Skin epidermis (tissue), 12 donors: ENCODE measurements around the gene GAPDH.
A peak's percentile ranks its signal among the peaks of the same experiment; 100 is the strongest.
"Not testable (repeated sequence)": the region's sequence is repeated elsewhere in the genome, so short reads cannot be mapped to it uniquely, and the experiment has no call there.

Source experiments
- H3K27ac ChIP-seq, 21 experiments: fragments of 200-600 bp; sonication (generic) in 11 of 21; one replicate each; pipeline ENCODE4 v1.5.0; 2020; ENCODE audit warnings: mild to moderate bottlenecking in 3 of 21, inconsistent platforms in 2 of 21, moderate library complexity in 2 of 21
- H3K4me3 ChIP-seq, 7 experiments: fragments of 200-600 bp; sonication (generic) in 2 of 7; one replicate each; pipeline ENCODE4 v1.5.0; 2020; ENCODE audit warnings: inconsistent platforms in 2 of 7, mild to moderate bottlenecking in 2 of 7, moderate library complexity in 1 of 7

Gene GAPDH

GRCh38 chr12:6533923-6534694 is at the start of gene GAPDH:
Gene GAPDH (plus strand): TSS chr12:6534517. CDS start chr12:6534833, 316 bp downstream.
- peak within 1 kb of the TSS; percentile 77 to 99 (median 96) for H3K27ac ChIP-seq
- peak within 1 kb of the TSS; percentile 69 to 100 (median 94) for H3K4me3 ChIP-seq

- Histone ChIP-seq H3K27ac (no peak overlapping the region), H3K4me3 (no peak overlapping the region)
Measured at GRCh38 chr12:6488240-6488639, 46.1 kb upstream of the GAPDH start.

- H3K4me3 ChIP-seq: no peak overlapping the region
- H3K27ac ChIP-seq: no peak overlapping the region
Measured at GRCh38 chr12:6489449-6489848, 44.9 kb upstream of the GAPDH start.

GRCh38 chr12:6490673-6491072 is 43.6 kb upstream of the GAPDH start:
- not testable (repeated sequence) for H3K27ac ChIP-seq, H3K4me3 ChIP-seq

GRCh38 chr12:6492838-6493496 is 41.4 kb upstream of the GAPDH start, which contains the start of gene MRPL51:
Gene MRPL51 (minus strand): TSS chr12:6493262. CDS start chr12:6493136, 126 bp downstream.
- peak within 1 kb of the TSS; percentile 65 to 82 (median 68) for H3K4me3 ChIP-seq
- peak within 1 kb of the TSS; percentile 66 to 97 (median 92) for H3K27ac ChIP-seq

DNA sequence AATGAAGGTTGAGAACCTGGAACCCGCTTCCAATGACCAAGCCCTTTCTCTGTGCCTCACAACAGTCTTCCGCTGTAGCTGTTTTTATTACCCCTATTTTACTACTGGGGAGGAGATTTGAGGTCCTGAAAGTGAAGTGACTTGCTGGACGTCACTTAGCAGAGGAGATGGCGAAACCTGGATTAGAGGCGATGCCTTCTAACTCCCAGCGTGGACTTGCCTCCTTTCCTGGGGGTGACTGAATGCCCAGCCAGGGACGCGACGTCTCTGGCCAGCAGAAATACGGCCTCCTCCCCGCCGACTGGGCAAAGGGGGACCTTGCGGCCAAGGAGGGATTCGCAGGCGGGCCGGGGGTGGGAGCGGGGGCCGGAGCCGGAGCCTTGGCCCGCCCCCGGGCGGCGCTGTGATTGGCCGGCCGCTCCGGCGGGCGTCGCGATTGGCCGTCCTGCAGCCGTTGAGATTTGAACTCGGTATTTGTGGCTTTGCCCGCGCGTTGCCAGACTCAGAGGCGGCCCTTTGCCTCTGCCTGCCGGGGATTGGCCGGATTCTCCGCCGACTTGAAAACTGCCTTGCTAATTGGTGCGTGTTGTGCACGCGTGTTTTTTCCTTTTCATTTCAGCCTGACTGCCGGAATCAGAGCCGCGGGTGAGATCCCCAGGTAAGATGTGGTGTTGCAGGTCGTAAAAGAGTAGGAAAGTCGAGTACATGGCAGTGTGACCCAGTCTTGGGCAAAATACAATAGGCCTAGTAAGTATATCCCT is 40.6 kb upstream of the GAPDH start, which contains the start of gene NCAPD2:
TSS of gene NCAPD2 (plus strand) at position 606 of the 761 bp plus-strand sequence. CDS start 997 bp downstream, outside the sequence.
- H3K4me3 ChIP-seq: peak within 1 kb of the TSS; percentile 65 to 82 (median 68)
- H3K27ac ChIP-seq: peak within 1 kb of the TSS; percentile 66 to 97 (median 92)

DNA sequence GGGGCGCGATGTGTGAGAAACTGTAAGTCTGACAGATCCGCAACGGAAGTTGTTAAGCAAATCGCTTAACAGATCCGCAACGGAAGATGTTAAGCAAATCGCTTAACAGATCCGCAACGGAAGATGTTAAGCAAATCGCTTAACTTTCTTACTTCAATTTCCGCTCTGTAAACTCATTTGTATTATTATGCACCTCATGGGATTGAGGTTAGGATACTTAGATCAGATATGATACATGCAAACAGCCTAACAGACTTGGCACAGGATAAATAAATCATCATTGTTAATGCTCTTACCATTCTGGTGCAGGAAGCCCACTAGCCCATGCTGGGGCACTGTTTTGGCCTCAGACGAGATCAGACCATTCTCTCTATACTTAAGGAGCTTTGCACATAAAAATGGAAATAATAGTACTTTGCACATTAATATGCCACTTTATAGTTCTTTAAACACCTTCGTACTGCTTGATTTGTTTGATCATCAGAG is 40.0 kb upstream of the GAPDH start:
- Histone ChIP-seq H3K27ac (peak overlapping the region in 9 of 21 experiments; percentile 43 to 97 (median 90)), H3K4me3 (peak overlapping the region; percentile 65 to 82 (median 68))

- H3K27ac ChIP-seq: peak overlapping the region in 5 of 21 experiments; percentile 50 to 94 (median 90)
Measured at GRCh38 chr12:6494968-6495367, 39.3 kb upstream of the GAPDH start.

DNA sequence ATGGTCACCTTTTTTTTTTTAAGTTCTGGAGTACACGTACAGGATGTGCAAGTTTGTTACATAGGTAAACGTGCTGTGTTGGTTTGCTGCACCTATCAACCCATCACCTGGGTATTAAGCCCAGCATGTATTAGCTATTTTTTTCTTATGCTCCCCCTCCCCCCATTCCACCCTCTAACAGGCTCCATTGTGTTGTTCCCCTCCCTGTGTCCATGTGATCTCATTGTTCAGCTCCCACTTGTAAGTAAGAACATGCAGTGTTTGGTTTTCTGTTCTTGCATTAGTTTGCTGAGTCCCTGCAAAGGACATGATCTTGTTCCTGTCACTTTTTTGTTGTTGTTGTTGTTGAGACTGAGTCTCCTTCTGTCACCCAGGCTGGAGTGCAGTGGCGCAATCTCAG is 37.0 kb upstream of the GAPDH start:
- not testable (repeated sequence) for H3K4me3 ChIP-seq, H3K27ac ChIP-seq

More at GRCh38 chr12:6494968-6495367, 39.3 kb upstream of the GAPDH start:
- H3K4me3 ChIP-seq: peak overlapping the region in 3 of 7 experiments; percentile 70 to 82 (median 70)

- Histone ChIP-seq H3K4me3 (no peak overlapping the region), H3K27ac (no peak overlapping the region)
Measured at GRCh38 chr12:6500466-6500865, 33.9 kb upstream of the GAPDH start.

DNA sequence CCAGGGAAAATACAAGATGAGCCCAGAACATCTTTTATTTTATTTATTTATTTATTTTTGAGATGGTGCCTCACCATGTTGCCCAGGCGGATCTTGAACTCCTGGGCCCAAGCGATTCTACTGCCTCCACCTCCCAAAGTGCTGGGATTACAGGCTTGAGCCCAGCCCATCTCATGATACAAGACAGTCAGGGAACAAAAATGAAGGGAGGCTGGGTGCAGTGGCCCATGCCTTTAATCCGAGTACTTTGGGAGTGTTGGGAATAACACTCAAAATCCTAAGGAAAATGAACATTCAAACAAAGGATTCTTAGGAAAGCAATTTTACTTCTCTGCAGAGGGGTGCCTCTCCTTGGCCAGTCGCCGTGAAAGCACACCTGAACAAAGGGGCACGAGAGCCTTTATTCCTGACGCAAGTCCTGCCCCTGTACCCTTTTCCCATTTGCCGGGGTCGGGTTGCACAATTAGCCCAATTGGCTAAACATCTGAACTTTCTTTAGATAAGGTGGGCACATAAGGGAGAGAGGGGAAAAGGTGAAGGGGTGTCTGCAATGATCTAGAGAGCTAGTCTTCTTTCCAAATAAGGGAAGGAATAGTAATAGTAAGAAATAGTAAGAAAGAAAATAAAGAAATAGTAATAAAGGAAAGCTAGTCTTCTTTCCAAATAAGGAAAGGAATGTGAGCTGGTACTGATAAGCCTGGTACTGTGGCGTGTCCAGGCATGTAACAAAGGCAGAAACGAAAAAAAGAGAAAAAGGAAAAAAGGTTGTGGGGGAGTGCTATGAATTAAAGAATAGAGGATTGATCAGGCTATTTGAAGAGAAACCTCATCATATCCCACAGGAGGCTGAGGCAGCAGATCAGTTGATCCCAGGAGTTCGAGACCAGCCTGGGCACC is 27.0 kb upstream of the GAPDH start:
- Histone ChIP-seq H3K4me3 (no peak overlapping the region), H3K27ac (peak overlapping the region in 1 of 21 experiments; percentile 47)

DNA sequence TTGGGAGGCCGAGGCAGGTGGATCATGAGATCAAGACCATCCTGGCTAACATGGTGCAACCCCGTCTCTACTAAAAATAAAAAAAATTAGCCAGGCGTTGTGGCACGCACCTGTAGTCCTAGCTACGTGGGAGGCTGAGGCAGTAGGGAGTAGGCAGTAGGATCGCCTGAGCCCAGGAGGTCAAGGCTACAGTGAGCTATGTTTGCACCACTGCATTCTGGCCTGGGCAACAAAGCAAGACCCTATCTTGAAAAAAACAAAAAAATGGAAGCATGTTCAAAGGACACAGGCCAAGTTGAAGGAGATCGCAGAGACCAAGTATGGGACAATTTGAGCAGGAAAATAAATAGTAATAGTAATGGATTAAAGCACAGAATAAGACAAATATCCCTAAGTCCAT is 26.2 kb upstream of the GAPDH start:
- Histone ChIP-seq H3K4me3 (no peak overlapping the region), H3K27ac (no peak overlapping the region)

GRCh38 chr12:6520186-6520585 is 14.1 kb upstream of the GAPDH start:
- Histone ChIP-seq H3K4me3 (no peak overlapping the region), H3K27ac (no peak overlapping the region)

GRCh38 chr12:6522193-6522592 is 12.1 kb upstream of the GAPDH start:
- H3K4me3 ChIP-seq: no peak overlapping the region
- H3K27ac ChIP-seq: no peak overlapping the region

DNA sequence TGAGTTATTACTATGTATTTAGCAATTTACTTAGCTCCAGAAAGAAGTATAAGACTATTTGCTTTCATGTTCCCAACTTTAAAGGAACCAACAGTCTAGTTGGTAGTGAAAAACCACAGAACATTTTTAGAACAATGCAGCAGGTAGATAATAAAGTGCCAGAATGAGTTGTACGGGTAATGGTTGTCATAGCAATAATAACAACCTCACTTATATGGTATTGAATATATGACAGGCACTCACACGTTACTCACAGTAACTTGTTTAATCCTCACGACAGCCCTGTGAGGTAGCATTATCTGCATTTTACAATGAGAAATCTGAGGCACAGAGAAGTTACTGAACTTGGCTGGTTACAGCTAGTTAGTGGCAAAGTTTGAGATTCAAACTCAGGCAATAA is 10.6 kb upstream of the GAPDH start:
- no peak overlapping the region for H3K4me3 ChIP-seq
- H3K27ac ChIP-seq: no peak overlapping the region

DNA sequence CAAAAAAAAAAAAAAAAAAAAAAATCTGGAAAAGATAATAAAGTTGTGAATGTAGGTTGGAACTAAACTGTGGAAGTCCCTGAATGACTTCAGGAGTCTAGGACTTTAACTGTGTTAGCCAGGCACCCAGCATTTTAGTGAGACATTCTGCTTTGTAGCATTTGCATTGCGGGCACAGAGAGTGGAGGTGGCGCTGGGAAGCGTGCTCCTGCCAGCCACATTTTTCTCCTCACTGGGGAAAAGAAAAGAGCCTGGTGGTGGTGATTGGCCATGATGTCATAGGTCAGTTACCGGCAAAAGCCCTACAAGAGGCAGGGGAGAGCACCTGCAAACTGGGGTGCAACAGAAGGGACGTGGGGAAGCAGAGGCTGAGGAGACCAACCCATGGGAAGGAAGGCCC is 9.7 kb upstream of the GAPDH start:
- Histone ChIP-seq H3K4me3 (no peak overlapping the region), H3K27ac (no peak overlapping the region)

GRCh38 chr12:6526201-6526600 is 8.1 kb upstream of the GAPDH start:
- H3K4me3 ChIP-seq: no peak overlapping the region

DNA sequence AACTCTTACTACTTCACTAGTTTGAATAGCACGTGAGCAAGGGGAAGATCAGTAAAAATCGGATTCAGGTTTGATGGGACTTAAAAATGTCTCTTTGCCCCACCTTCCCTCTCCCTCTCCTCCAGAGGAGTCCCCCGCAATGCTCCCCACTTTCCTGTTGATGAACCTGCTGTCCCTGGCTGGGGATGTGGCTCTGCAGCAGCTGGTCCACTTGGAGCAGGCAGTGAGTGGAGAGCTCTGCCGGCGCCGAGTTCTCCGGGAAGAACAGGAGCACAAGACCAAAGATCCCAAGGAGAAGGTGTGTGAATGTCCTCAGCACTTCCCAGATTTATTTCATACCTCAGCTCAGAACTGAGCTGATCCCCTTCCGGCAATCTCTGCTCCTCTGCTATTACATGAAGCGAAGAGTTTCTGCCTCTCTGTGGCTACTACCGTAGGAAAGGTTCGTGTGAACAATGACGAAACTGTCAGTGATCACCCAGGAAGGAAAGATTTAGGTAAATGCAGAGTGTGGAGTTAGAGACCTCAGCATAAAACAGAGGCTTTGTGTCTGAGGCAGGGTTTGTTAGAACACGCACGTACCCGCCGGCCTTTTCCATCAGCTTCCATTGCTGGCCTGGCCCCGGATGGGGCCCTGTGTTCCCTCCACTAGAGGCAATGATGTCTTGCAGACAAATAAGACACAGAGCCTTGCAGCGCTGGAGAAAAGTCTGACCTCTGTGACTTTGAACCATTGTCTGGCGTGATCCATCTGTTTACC is 7.4 kb upstream of the GAPDH start:
- Histone ChIP-seq H3K27ac (peak overlapping the region in 3 of 21 experiments; percentile 18 to 50 (median 46)), H3K4me3 (no peak overlapping the region)

More at GRCh38 chr12:6526201-6526600, 8.1 kb upstream of the GAPDH start:
- peak overlapping the region in 3 of 21 experiments; percentile 18 to 50 (median 46) for H3K27ac ChIP-seq
